ENCODE results near the gene CLIC3.

GRCh38 chr9:136957461-136957860 lies 38.9 kb downstream of the CLIC3 start:
- TF ChIP-seq, protein P1, sequence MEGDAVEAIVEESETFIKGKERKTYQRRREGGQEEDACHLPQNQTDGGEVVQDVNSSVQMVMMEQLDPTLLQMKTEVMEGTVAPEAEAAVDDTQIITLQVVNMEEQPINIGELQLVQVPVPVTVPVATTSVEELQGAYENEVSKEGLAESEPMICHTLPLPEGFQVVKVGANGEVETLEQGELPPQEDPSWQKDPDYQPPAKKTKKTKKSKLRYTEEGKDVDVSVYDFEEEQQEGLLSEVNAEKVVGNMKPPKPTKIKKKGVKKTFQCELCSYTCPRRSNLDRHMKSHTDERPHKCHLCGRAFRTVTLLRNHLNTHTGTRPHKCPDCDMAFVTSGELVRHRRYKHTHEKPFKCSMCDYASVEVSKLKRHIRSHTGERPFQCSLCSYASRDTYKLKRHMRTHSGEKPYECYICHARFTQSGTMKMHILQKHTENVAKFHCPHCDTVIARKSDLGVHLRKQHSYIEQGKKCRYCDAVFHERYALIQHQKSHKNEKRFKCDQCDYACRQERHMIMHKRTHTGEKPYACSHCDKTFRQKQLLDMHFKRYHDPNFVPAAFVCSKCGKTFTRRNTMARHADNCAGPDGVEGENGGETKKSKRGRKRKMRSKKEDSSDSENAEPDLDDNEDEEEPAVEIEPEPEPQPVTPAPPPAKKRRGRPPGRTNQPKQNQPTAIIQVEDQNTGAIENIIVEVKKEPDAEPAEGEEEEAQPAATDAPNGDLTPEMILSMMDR (IDR thresholded peaks at IDR 0.05; ENCODE audit: low read length), result no peak
- TF ChIP-seq EZH2 (optimal IDR thresholded peaks at IDR 0.05; ENCODE audit: low read depth, low read length) (no peak), EZH2phosphoT487 (IDR thresholded peaks at IDR 0.05; ENCODE audit: low read length) (no peak)
